Measurements from ENCODE around the gene BDKRB2.

Gene BDKRB2

DNA sequence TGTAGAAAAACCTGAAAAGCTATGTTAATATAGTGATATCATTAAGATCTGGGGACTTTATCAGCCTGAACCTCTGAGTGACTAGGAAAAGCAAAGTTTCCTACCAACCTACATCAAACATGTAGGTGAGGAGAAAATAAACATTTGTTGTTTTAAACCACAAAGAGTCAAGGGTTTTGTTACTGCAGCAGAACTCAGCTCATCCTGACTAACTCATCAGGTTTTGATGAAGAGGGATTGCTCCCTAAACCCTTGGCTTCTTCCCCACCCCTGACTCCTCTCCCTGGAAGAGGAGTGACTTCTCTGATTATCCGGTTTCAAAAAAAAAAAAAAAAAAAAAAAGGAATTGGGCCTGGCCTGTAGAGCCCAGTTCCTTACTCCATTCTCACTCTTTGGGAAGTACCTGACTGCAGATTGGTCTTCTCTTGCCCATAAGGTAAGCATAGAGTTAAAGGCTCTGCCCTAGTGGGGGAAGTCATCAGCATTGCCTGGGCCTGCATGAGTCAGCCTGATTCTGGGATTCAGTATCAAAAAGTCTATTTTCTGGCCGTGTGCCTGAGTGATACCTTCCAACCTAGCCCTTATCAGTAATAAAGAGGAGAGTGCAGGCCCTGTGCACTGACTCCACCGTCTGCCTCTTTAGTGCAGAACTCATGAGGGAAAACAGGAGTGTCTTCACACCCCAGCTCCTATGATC is 68.3 kb downstream of the BDKRB2 start:
- no peak for DNase-seq (ENCODE audit: low spot score)

DNA sequence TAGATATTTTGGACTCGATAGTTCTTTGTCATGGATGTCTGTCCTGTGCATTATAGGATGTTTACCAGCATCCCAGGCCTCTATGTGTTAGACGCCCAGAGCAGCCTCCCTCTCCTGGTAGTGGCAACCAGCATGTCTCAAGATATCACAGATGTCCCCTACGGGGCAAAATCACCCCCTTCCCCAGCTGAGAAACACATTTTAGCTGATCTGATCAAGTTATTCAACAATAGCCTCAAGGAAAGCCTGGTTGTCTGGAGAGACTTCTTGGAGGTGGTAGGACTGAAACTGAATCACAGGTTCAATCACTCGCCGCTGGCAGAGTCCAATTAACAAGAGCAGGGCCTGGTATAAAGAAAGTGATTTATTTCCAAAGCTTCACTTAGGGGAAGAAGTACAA is 69.0 kb downstream of the BDKRB2 start:
- DNase-seq (ENCODE audit: low spot score) = no peak

DNA sequence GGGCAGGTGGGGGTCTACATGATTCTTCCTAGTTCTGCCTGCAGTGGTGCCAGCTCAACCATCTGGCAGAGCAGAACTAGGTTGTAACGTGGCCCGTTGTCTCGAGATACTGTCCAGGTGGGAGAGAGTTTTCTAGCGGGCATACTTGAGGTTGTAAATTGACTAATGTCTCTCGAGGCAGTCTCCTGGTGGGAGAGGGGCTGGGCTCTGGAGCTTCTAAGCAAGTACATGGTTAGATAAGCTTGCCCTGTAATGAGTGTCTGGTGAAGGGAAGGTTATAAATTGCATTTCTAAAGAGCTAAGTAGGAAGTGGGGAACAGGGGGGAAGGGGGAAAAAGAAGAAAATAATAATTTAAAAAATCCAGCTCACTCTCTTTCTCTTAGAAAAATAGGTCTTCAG is 69.5 kb downstream of the BDKRB2 start:
- DNase-seq (ENCODE audit: low spot score) = no peak

DNA sequence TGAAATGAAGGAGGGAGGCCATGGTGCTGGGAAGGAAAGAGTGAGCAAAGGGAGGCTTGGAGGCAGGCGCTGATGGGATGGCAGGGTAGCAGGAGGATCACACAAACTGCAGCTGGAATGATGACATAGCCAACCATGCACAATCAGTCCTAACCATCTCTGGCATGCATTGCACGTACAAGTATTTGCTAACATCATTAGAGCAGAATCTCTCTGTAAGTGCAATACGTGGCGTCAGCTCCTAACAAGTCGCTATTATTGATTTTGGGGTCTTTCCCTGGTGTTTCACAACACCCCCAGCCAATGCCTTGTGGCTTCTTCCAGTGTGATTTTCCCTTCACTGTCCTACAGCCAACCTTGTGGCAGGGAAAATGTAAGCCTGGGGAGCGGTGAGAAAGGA is 69.9 kb downstream of the BDKRB2 start:
- no peak for DNase-seq (ENCODE audit: low spot score)

DNA sequence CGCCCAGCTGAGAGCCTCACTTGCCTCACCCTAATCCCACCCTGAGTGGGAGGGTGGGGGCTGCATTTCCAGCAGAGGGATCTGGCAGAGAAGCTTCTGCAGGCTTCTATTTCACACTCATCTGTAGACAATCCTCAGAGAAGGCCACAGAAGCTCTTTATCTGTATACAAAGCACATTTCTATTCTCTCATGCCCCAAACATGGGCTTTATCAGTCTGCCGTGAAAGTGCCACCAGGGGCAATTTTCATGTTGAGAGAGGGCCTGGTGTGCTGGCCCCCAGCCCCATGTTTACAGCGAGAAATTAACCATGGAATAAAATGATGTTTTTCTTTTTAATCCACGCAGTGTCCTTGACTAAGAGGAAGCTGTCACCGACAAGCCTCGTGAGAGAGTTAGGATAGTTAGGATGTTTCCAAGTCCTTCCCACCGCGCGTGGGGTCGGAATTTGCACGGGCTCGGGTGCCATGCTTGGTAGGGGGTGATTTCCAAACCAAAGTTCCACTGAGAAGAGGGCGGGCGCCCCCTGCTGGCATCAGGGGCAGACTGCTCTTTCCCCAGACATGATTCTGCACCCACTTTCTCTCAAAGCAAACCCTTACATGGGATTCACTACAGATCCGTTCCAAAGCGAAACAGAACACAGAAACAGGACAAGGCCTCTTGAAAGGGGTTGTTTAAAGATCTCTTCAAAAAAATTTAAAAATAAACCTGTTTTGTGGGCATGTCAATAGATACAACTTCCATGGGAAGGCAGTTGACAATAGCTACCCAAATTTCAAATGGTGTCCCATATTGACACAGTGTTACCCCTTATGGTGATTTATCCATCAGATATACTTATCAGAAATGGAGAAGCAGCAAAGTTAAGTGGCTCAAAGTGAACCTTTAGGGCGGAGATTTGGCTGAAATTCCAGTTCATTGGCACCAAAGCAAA is 70.8 kb downstream of the BDKRB2 start:
- DNase-seq (ENCODE audit: low spot score) = peak; percentile 56

DNA sequence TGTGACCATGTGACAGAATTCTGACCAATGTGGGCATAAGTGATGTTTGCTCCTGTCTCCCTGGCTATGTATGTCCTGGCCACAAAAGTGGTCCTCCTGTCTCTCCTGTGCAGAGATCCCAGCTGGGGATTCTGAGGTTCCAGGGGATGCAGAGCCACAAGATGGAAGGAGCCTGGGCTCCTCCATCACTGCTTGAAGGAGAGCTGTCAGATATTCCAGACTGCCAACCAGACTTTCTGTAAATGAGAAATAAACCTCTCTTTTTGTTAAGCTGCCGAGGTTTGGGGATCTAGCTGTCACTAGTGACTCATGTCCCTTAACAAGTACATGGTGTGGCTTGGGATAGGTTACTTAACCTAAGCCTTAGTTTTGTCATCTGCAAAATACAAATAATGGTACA is 73.3 kb downstream of the BDKRB2 start:
- no peak for DNase-seq (ENCODE audit: low spot score)

DNA sequence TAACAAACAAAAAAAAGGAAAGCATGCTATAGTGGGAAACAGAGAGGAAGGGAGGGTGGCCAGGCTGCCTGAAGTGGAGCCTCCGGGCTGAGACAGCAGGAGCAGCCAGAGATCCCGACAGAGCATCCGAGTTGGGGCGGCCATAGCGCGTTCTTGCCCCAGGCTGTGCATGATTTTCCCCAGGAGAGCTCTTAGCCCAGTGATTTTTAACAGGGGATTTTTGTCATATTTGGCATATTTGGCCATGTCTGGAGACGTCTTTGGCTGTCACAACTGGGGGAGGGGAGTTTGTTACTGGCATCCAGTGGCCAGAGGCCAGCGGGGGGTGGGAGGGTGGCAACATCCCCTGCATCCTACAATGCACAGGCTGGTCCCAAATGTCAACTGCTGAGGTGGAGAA is 74.9 kb downstream of the BDKRB2 start:
- no peak for DNase-seq (ENCODE audit: low spot score)

DNA sequence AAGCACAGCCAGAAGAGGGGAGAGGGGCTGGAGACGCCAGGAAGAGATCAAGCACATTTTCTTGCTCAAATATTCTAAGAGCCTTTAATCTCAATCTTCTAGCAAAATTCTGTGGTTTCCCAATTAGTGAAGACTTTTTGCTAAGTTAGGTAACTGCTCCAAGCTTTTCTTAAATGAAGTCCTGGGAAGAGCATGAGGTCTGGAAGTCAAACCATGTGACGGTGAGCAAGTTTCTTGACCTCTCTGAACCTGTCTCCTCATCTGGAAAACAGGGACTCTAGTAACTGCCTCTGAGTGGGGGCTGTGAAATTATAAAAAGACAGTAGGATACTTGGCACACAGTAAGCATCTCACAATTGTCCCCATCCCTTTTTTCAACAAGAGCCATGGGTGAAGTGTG is 75.5 kb downstream of the BDKRB2 start:
- DNase-seq (ENCODE audit: low spot score) = no peak

DNA sequence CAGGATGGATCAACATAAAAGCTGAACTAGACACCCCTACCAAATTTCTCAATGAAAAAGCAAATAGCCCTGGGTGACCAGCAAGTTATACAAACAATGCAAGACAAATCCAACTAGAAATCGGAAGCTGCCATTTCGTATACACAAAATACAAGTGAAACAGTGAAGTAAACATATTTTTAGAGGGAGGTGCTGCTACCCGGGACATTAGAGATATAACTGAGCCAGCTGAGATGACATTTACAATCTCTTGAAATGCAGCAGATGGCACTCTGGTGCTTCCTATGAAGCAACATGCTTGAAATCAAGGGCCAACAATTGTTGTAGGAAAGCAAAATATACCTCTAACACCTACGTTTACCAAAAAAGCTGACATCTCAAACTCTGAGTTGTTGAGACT is 76.8 kb downstream of the BDKRB2 start:
- DNase-seq (ENCODE audit: low spot score) = no peak

DNA sequence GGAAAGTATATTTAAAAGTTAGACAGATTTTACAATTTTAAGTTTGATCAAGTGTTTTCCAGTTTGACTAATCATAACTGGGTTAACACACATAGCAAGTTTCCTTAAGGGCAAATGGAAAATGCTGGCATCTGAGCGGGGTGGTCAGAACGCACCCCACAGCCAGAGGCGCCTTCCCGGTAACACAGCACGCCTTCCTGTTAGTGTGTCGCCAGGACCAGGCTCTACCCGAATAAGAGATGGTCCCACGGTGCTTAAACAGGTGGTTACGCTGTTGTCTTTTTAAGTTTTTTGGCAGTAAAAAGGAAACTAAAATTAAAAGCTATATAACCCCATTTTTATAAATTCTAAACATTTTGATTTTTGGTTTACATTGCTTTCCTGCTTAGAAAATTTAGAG is 79.4 kb downstream of the BDKRB2 start:
- no peak for DNase-seq (ENCODE audit: low spot score)

DNA sequence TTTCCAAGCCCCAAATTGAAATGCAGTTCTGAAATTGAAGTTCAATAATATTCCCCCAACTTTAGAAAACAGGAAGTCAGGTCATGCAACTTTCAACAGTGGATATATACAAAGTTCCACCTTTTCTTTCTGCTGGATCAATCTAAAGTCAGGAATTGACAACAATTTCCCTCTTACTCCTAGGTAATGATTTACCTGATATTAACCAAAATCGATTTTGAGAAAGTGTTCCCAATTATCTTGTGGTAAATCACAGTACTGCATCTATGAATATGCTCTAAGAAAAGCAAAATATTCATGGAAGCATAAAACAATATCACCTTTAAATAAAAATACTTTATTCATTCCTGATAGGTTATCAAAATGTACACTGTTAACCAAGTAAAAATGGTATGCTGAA is 79.8 kb downstream of the BDKRB2 start:
- no peak for DNase-seq (ENCODE audit: low spot score)

DNA sequence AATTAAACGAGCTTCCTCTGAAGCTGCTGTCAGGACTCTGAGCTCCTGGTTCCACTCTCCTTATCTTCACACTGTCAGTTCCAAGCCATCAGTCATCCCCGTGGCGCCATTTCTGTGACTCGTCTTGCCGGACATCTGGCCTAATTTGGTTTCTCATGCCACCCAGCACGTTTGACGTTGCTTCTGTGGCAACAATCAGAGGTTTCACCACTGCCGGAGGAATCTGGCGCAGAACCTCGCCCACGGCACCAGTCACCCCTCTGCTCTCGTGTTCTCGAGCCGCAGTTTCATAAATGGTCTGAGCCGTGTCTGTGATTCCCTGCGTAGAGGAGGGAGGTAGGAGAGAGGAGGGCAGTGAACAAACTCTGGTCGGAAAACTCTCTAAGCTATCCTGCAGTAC is 81.0 kb downstream of the BDKRB2 start:
- DNase-seq (ENCODE audit: low spot score) = no peak

DNA sequence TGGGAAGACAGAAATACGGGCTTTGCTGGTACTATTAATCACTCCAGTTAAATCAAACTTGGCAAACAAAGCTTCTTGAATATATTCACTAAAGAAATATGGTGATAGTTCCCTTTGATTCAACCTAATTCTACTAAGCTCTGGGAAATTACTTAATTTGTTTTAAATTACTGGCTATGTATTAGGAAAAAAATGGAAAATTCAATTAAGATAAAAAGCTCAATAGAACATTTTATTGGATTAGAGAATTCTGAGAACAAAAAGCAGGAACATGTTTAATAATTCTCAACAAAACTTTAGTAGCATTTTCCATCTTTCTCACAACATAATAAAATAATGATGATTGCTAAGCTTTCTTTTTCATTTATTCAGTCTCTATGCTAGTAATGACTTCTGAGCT is 81.6 kb downstream of the BDKRB2 start:
- DNase-seq (ENCODE audit: low spot score) = no peak

DNA sequence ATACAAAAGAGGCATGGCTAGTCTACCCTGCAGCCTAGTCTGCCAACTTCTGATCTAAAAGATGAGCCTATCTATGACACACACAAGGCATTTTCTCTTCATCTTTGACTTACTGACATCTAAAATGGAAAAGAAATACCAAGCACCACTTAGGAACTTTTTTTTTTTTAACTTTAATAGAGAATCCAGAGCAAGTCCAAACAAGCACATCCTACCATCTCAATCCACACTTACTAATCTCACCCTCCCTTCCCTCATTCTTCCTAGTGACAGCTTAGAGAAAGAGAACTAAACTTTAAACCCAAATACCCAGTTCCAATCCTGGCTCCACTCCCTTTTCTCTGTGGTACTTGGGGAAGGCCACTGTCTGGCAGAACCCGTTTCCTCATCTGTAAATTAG is 83.2 kb downstream of the BDKRB2 start:
- DNase-seq (ENCODE audit: low spot score) = no peak
